Activated naive CD4-positive, alpha-beta T cell treated with anti-CD3 and anti-CD28 coated beads, Interleukin-2, amount 50 U/mL, for 16 hours (primary cell): ENCODE measurements around the gene BACH1.

Experiments
- DNase-seq: peaks from one replicate; pipeline ENCODE4 v3.0.0-alpha.2; 2020

BACH1 gene

GRCh38 chr21:29295066-29295650 lies 3.6 kb upstream of the BACH1 start:
- DNase-seq, result peak; percentile 18

DNA sequence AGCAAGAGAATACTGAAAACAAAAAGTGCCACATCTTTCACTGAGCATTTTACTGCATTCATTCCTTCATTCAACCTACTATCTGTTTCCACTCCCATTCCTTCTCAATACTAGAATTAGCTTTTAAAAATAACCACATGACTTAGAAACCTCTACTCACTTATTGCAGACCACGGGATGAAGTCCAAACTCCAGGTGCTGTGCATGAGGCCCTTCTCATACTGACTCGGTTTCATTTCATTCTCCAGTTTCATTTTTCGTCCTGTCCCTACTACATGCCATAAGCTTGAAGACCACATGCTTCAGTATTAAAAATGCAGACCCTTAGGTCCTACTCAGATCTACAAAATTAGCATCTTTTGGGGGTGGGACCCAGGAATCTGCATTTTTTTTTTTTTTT lies 2.3 kb upstream of the BACH1 start:
- DNase-seq, result no peak

- no peak for DNase-seq
Measured at GRCh38 chr21:29297483-29298347, 1.0 kb upstream of the BACH1 start.

DNA sequence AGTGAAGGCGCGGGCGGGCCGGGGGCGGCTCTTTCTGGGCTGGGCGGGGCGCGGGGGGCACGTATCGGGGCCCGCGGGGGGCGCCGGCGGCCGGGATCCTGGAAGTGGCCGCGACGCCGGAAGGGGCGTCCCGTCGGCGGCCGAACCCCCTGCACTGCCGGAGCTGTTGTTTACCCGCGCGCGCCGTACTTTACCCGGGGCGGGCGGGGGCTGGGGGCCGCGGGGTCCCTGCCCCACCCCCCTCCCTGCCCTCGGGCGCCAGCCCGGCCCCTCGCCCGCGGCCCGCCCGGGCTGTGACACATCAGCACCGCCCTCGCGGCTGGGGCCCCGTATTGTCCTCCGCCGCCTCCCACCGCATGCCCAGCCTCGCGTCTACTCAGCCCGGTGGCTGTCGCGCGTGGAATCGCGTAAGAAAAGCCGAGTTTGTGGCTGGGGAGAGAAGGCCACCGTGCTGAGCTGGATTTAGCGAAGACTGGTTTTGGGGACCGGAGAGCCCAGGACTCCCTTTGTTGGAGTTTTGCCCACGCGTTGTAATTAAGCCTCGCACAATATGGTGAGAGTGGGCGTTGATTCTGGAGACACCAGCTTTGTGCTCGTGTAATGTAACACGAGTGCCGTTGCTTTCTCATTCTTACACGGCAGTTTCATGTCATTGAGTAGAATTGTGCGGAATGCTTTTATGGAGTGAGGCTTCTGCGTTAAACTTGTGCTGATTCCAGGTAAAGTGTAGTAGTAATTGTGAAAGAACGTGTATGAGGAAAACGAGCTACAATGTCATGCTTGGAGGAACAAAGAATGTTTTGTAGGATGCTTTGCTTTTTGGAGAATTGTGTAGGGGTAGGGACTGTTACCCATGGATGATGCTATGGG lies 559 bp downstream of the BACH1 start:
- peak; percentile 79 for DNase-seq

- peak; percentile 45 for DNase-seq
Measured at GRCh38 chr21:29299916-29300806, 1.4 kb downstream of the BACH1 start.

DNA sequence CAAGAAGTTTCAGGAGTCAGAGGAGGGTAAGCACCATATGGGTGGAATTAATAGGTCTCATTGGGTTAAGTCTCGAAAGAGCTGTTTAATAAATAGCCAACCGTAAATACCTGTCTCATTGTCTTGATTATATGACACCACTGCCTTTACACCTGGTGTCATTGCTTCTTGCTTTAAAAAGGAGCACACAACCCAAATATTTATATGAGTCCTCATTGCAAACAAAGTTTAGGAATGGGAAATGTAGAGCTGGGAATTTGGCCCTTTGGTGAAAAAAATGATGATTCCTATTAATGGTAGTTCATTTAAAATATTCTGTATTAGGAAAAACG lies 2.1 kb downstream of the BACH1 start:
- no peak for DNase-seq

DNA sequence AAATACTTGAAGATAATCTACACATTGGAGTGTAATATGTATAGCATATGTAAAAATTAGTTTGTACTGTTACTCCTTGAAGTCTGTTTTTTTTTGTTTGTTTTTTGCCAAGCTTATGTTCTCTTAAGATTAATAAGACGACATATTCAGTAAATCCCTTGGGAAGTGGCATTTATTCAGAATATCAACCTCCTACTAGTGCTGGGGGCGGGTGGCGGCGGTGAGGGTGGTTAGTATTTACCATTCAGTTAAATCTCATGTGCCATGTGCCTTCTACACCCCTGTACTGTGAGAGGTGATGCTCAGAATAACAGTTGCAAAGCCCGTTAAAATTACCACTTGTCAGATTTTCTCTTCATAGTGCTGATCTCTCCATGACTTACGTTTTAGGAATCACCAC lies 3.0 kb downstream of the BACH1 start:
- DNase-seq, result no peak

- DNase-seq, result no peak
Measured at GRCh38 chr21:29302359-29302875, 3.7 kb downstream of the BACH1 start.

DNA sequence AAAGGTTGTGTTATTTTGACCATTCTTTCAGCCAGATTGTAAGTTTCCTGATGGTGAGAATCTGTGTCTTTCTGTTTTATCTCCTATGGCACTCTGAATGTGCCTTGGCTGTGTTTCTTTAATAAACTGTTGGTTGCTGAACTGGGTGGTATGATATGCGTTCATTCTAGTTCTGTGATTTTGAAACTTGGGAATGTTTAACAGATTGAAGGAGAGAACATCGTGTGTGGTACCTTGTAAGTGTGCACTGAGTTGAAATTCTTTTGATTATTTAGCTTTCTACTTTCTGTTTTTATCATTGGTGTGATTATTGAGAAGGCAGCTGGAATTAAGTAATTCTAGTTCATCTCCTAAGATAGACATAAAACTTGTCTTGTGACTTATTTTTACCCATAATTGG lies 4.6 kb downstream of the BACH1 start:
- DNase-seq, result no peak

GRCh38 chr21:29304597-29304996 lies 5.9 kb downstream of the BACH1 start:
- no peak for DNase-seq

GRCh38 chr21:29305068-29305467 lies 6.3 kb downstream of the BACH1 start:
- no peak for DNase-seq

DNA sequence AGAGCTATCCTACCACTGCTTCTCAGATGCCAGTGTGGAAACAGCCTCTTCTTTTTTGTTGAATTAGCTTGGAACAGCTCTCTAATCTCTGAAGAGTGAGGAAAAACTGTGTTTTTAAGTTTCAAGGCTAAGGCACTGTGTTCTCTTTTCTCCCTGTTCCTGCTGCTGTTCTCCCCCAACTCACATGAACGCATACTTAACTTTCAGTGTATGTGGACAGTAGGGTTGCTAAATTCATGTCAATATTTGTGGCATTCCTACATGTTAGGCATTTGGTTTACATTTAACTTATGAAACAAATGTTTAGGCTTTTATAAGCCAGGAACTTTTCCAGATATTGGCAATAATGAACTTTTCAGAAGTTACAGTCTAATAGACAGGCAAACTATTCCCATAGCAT lies 6.8 kb downstream of the BACH1 start:
- DNase-seq, result no peak

DNA sequence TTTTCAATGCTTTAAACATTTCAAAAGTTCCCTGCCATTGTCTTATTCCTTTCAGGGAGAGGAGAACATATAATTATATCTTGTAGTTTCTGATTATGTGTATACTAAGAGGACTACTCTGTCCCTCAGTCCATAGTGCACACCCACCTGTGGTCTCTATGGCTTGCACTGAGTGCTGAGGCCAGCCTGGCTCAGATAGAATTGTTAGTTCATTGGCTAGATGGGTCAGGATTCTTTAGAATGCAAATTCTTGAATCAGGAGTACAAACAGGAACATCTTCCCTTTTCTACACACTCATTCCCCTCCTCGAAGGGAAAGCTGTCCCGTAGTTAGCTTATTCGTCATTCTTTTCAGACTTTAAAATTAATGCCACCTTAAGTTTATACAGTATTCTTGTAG lies 8.2 kb downstream of the BACH1 start:
- no peak for DNase-seq

GRCh38 chr21:29307718-29308455 lies 9.2 kb downstream of the BACH1 start:
- no peak for DNase-seq

- no peak for DNase-seq
Measured at GRCh38 chr21:29308456-29308783, 9.7 kb downstream of the BACH1 start.

GRCh38 chr21:29309703-29310102 lies 11.0 kb downstream of the BACH1 start:
- DNase-seq, result no peak

GRCh38 chr21:29311802-29312201 lies 13.1 kb downstream of the BACH1 start:
- no peak for DNase-seq

GRCh38 chr21:29312981-29313380 lies 14.3 kb downstream of the BACH1 start:
- DNase-seq, result no peak

DNA sequence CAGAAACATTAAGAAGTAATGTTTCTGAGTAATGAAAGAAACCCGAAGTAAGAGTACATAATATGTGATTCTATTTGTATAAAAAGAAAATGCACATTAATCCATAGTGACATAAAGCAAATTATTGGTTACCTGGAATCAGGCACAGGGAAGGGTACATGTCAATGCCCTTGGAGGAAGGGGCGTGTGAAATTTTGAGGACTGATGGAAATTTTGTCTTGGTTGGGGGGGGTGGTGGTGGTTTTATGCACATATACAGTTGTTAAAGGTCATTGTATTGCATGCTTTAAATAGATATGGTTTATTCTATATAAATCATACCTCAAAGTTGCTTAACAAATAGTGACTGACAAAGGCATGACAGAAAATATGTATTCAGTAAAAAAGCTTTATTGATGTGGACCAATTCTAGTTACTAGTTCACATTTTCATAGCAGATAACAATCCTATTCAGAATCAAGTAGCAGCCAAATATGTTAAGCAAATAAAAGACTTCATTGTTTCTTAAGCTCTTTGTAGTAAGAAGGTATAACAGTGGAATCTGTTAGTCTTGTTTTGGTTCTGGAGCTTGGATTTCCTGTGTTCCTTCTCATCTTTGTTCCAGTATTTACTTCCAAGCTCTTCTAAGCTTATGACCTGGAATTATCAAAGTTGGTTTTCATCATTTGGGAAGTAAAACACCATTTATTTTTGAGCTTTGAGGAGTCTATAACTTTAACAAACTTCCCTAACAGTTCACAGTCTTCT lies 15.1 kb downstream of the BACH1 start:
- no peak for DNase-seq

DNA sequence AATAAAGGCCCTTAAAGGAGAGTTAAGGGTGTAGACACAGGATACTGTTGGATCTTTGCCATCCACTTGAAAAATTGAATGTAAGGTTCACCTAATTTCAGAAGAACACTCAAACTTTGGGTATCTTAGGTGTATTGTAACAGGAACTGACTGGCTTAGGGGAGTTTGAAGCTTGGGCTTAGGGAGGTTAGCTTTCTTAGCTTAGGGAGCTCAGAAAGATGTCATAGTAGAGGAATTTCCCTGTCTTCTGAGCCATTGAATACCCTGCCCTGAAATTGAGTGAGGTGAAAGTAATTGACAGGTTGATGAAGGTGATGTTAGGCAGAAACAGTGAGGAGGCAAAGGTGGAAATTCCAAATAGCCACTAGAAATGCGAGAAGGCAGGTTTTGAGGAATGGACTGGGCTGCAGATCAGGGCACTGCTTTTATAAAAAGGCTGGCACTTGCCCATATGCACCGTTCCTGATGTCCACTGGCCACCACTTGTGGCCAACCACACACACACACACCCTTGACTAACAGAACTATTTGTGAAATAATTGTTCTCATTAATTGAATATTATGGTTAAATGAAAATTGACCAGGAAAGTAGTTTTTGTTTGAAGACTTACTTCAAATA lies 16.5 kb downstream of the BACH1 start:
- no peak for DNase-seq
